D341Med (cell line): ENCODE results near the gene GALNT17.
"Not testable (repeated sequence)": the region's sequence is repeated elsewhere in the genome, so short reads cannot be mapped to it uniquely, and the experiment has no call there.

Experiments
- DNase-seq: peaks from one replicate; pipeline ENCODE4 v3.0.0; 2012; ENCODE audit warnings: low spot score

GALNT17 gene

GRCh38 chr7:71695186-71695585 lies 563.2 kb downstream of the GALNT17 start:
- peak; percentile 56 for DNase-seq

GRCh38 chr7:71696511-71696910 lies 564.6 kb downstream of the GALNT17 start:
- DNase-seq: no peak

GRCh38 chr7:71697400-71697799 lies 565.5 kb downstream of the GALNT17 start:
- no peak for DNase-seq

- DNase-seq: no peak
These were observed 573.3 kb downstream of the GALNT17 start for GRCh38 chr7:71705217-71705616.

- DNase-seq: no peak
These were observed 574.1 kb downstream of the GALNT17 start for GRCh38 chr7:71705901-71706596.

GRCh38 chr7:71706597-71706975 lies 574.6 kb downstream of the GALNT17 start:
- no peak for DNase-seq

- no peak for DNase-seq
These were observed 575.1 kb downstream of the GALNT17 start for GRCh38 chr7:71707041-71707440.

GRCh38 chr7:71708710-71709109 lies 576.8 kb downstream of the GALNT17 start:
- DNase-seq: no peak

GRCh38 chr7:71710442-71710841 lies 578.5 kb downstream of the GALNT17 start:
- DNase-seq: no peak

GRCh38 chr7:71712653-71713180 lies 580.8 kb downstream of the GALNT17 start:
- no peak for DNase-seq

- no peak for DNase-seq
These were observed 584.7 kb downstream of the GALNT17 start for GRCh38 chr7:71716690-71717089.

- DNase-seq: no peak
These were observed 586.6 kb downstream of the GALNT17 start for GRCh38 chr7:71718563-71718962.

- no peak for DNase-seq
These were observed 589.8 kb downstream of the GALNT17 start for GRCh38 chr7:71721742-71722141.

- DNase-seq: no peak
These were observed 591.9 kb downstream of the GALNT17 start for GRCh38 chr7:71723859-71724258.

GRCh38 chr7:71727347-71727746 lies 595.4 kb downstream of the GALNT17 start:
- no peak for DNase-seq

- DNase-seq: no peak
These were observed 599.8 kb downstream of the GALNT17 start for GRCh38 chr7:71731740-71732139.

- DNase-seq: peak; percentile 92
These were observed 601.3 kb downstream of the GALNT17 start for GRCh38 chr7:71733107-71733870.

- peak; percentile 74 for DNase-seq
These were observed 604.1 kb downstream of the GALNT17 start for GRCh38 chr7:71735961-71736556.

GRCh38 chr7:71737931-71738540 lies 606.1 kb downstream of the GALNT17 start:
- not testable (repeated sequence) for DNase-seq

GRCh38 chr7:71739520-71740173 lies 607.7 kb downstream of the GALNT17 start:
- no peak for DNase-seq

- no peak for DNase-seq
These were observed 608.2 kb downstream of the GALNT17 start for GRCh38 chr7:71740174-71740560.

- no peak for DNase-seq
These were observed 614.1 kb downstream of the GALNT17 start for GRCh38 chr7:71746006-71746405.
